Measurements from ENCODE around the gene CSAG3.
"Not testable (repeated sequence)": the region's sequence is repeated elsewhere in the genome, so short reads cannot be mapped to it uniquely, and the experiment has no call there.

GRCh38 chrX:152766562-152766961, 7.5 kb downstream of the CSAG3 start:
- TF ChIP-seq POLR2AphosphoS5, CTCF, POLR2A, EP300 (IDR thresholded peaks at IDR 0.05): not testable (repeated sequence)
